Mesenchymal stem cell (in vitro differentiated cells and primary cell): Measurements from ENCODE around the gene SLC29A3.

Source experiments
- DNase-seq: peaks from one replicate; pipeline ENCODE4 v3.0.0-alpha.2; 2013
- H2AFZ ChIP-seq: one replicate; pipeline ENCODE4 v1.6.1; 2013; ENCODE audit warnings: low read depth, mild to moderate bottlenecking, control low read depth, inconsistent platforms, low read length, moderate library complexity
- H2AK5ac ChIP-seq: 2 replicates; pipeline ENCODE4 v1.6.1; 2013; ENCODE audit warnings: low read length, moderate library complexity, mild to moderate bottlenecking, inconsistent platforms; ENCODE audit not compliant: severe bottlenecking
- H2BK120ac ChIP-seq: one replicate; pipeline ENCODE4 v1.6.1; 2013; ENCODE audit warnings: low read depth, mild to moderate bottlenecking, inconsistent platforms, low read length, moderate library complexity
- H2BK12ac ChIP-seq, 2 experiments: one replicate each; pipeline ENCODE4 v1.6.1; 2013; ENCODE audit warnings: inconsistent platforms in 2 of 2, low read length in 2 of 2, mild to moderate bottlenecking in 2 of 2, moderate library complexity in 2 of 2, control low read depth in 1 of 2
- H2BK15ac ChIP-seq: one replicate; pipeline ENCODE4 v1.6.1; 2013; ENCODE audit warnings: mild to moderate bottlenecking, low read depth, inconsistent platforms; ENCODE audit not compliant: poor library complexity, severe bottlenecking
- H2BK5ac ChIP-seq: 2 replicates; pipeline ENCODE4 v1.6.1; 2013; ENCODE audit warnings: low read depth, mild to moderate bottlenecking, low read length, control low read depth, inconsistent platforms; ENCODE audit not compliant: poor library complexity, severe bottlenecking
- H3K14ac ChIP-seq, 2 experiments: one replicate each; pipeline ENCODE4 v1.6.1; 2013; ENCODE audit warnings: inconsistent platforms in 2 of 2, low read length in 2 of 2, control low read depth in 1 of 2, mild to moderate bottlenecking in 1 of 2, moderate library complexity in 1 of 2
- H3K18ac ChIP-seq, 2 experiments: one replicate each; pipeline ENCODE4 v1.6.1; 2013; ENCODE audit warnings: inconsistent platforms in 2 of 2, low read length in 2 of 2, control low read depth in 1 of 2, low read depth in 1 of 2, mild to moderate bottlenecking in 1 of 2
- H3K23ac ChIP-seq, 2 experiments: one replicate each; pipeline ENCODE4 v1.6.1; 2013; ENCODE audit warnings: inconsistent platforms in 2 of 2, low read length in 2 of 2, mild to moderate bottlenecking in 2 of 2, moderate library complexity in 2 of 2, control low read depth in 1 of 2
- H3K27ac ChIP-seq: 2 replicates; pipeline ENCODE4 v1.5.1; 2013; ENCODE audit warnings: mild to moderate bottlenecking, moderate library complexity, low read length, control low read depth, inconsistent platforms; ENCODE audit not compliant: poor library complexity, severe bottlenecking
- H3K27me3 ChIP-seq, 2 experiments: 2 replicates each; pipeline versions ENCODE4 v1.6.1 to v1.7.0; 2013; ENCODE audit warnings: low read length in 2 of 2, mild to moderate bottlenecking in 2 of 2, moderate library complexity in 2 of 2, control low read depth in 1 of 2, inconsistent platforms in 1 of 2; ENCODE audit not compliant: control insufficient read depth in 1 of 2, insufficient read depth in 1 of 2
- H3K36me3 ChIP-seq, 2 experiments: 2 replicates each; pipeline versions ENCODE4 v1.6.1 to v1.7.0; 2013; ENCODE audit warnings: low read length in 2 of 2, control low read depth in 1 of 2, inconsistent platforms in 1 of 2, low read depth in 1 of 2, mild to moderate bottlenecking in 1 of 2; ENCODE audit not compliant: insufficient read depth in 2 of 2, control insufficient read depth in 1 of 2
- H3K4ac ChIP-seq, 2 experiments: one replicate each; pipeline ENCODE4 v1.6.1; 2013; ENCODE audit warnings: inconsistent platforms in 2 of 2, low read length in 2 of 2, mild to moderate bottlenecking in 2 of 2, moderate library complexity in 2 of 2, control low read depth in 1 of 2, low read depth in 1 of 2
- H3K4me1 ChIP-seq: 2 replicates; pipeline ENCODE4 v1.6.1; 2013; ENCODE audit warnings: low read depth, low read length, control low read depth; ENCODE audit not compliant: control insufficient read depth, insufficient read depth
- H3K4me2 ChIP-seq: 2 replicates; pipeline ENCODE4 v1.6.1; 2013; ENCODE audit warnings: low read length, mild to moderate bottlenecking, inconsistent platforms; ENCODE audit not compliant: poor library complexity, severe bottlenecking
- H3K4me3 ChIP-seq, 2 experiments: 2 replicates each; pipeline versions ENCODE4 v1.5.1 to v1.7.0; 2013; ENCODE audit warnings: low read length in 2 of 2, mild to moderate bottlenecking in 2 of 2, control low read depth in 1 of 2, low read depth in 1 of 2; ENCODE audit not compliant: insufficient read depth in 1 of 2
- H3K79me1 ChIP-seq: replicated peaks from 2 replicates; pipeline ENCODE4 v1.6.1; 2013; ENCODE audit warnings: mild to moderate bottlenecking, control low read depth, low read length, inconsistent platforms; ENCODE audit not compliant: poor library complexity, severe bottlenecking
- H3K9ac ChIP-seq: 2 replicates; pipeline ENCODE4 v1.7.0; 2013; ENCODE audit warnings: mild to moderate bottlenecking, low read length, moderate library complexity
- H3K9me3 ChIP-seq: 2 replicates; pipeline ENCODE4 v1.7.0; 2013; ENCODE audit warnings: mild to moderate bottlenecking, low read length; ENCODE audit not compliant: control insufficient read depth
- H4K8ac ChIP-seq: one replicate; pipeline ENCODE4 v1.6.1; 2013; ENCODE audit warnings: inconsistent platforms, mild to moderate bottlenecking, low read length, moderate library complexity
- H4K91ac ChIP-seq: one replicate; pipeline ENCODE4 v1.6.1; 2013; ENCODE audit warnings: mild to moderate bottlenecking, low read length, inconsistent platforms
- WGBS: methylation state at CpG from one replicate; pipeline ENCODE4 v1.1.7; 2013; ENCODE audit warnings: mixed read lengths; 5-methylcytosine and 5-hydroxymethylcytosine counted together

Gene SLC29A3

GRCh38 chr10:71363936-71364335 lies 44.9 kb downstream of the SLC29A3 start:
- Histone ChIP-seq H3K27me3 (peaks cover 0 to 2% of the 10 kb centered on the region in 2 experiments), H3K14ac (no peak overlapping the region), H3K79me1 (no peaks in the 10 kb centered on the region), H2BK120ac (no peak overlapping the region), H4K91ac (no peak overlapping the region), H3K9ac (no peak overlapping the region), H4K8ac (no peak overlapping the region), H2BK5ac (no peak overlapping the region), H3K18ac (no peak overlapping the region), H3K4me1 (peaks cover 4% of the 10 kb centered on the region), H3K23ac (no peak overlapping the region), H2BK15ac (no peak overlapping the region), H2BK12ac (no peak overlapping the region), H3K4me3 (no peak overlapping the region), H3K36me3 (peaks cover 0 to 15% of the 10 kb centered on the region in 2 experiments), H3K4ac (no peak overlapping the region), H3K4me2 (no peak overlapping the region), H3K27ac (no peak overlapping the region), H2AFZ (no peak overlapping the region), H3K9me3 (no peaks in the 10 kb centered on the region), H2AK5ac (no peak overlapping the region)
- no peak for DNase-seq

DNA sequence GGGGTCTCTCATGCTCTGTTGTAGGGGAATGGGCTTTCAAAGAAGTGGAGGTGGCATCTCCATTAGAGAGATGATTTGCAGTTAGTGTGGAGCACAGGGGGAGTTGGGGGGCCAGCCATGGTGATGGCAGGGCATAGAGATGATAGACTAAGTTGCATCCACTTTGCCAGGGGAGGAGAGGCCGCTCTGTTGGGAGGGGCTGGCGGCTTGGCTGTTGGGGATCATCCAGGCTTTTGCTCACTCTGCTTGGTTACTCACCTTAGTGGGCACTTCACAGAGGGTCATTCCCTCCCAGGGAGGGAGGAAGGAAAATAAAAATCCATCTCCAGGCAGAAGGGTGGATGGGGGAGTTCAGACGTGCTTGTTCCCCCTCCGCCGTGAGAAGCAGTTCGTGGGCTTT lies 46.3 kb downstream of the SLC29A3 start:
- no peak overlapping the region for H3K4me3 ChIP-seq
- no peak overlapping the region for H2BK5ac ChIP-seq
- no peak overlapping the region for H3K9ac ChIP-seq
- no peaks in the 10 kb centered on the region for H3K9me3 ChIP-seq
- DNase-seq = no peak
- WGBS = 97% methylated on average over 6 of the region's 6 CpGs
- H3K4ac ChIP-seq = no peak overlapping the region
- no peak overlapping the region for H2AFZ ChIP-seq
- H3K4me1 ChIP-seq = peaks cover 4% of the 10 kb centered on the region
- no peak overlapping the region for H3K27ac ChIP-seq
- no peak overlapping the region for H2AK5ac ChIP-seq
- peaks cover 0 to 15% of the 10 kb centered on the region in 2 experiments for H3K36me3 ChIP-seq
- H3K23ac ChIP-seq = no peak overlapping the region
- H3K27me3 ChIP-seq = peaks cover 0 to 13% of the 10 kb centered on the region in 2 experiments
- H3K4me2 ChIP-seq = no peak overlapping the region
- H3K18ac ChIP-seq = no peak overlapping the region
- no peaks in the 10 kb centered on the region for H3K79me1 ChIP-seq
- H2BK15ac ChIP-seq = no peak overlapping the region
- no peak overlapping the region for H2BK120ac ChIP-seq
- H3K14ac ChIP-seq = no peak overlapping the region
- H2BK12ac ChIP-seq = no peak overlapping the region
- no peak overlapping the region for H4K91ac ChIP-seq
- H4K8ac ChIP-seq = no peak overlapping the region

GRCh38 chr10:71366690-71367089 lies 47.6 kb downstream of the SLC29A3 start:
- Histone ChIP-seq H2AFZ (no peak overlapping the region), H4K91ac (no peak overlapping the region), H3K9me3 (no peaks in the 10 kb centered on the region), H2AK5ac (no peak overlapping the region), H2BK120ac (no peak overlapping the region), H3K27me3 (peaks cover 7 to 20% of the 10 kb centered on the region in 2 experiments), H2BK15ac (no peak overlapping the region), H2BK12ac (no peak overlapping the region), H3K4me1 (peaks cover 4% of the 10 kb centered on the region), H2BK5ac (no peak overlapping the region), H4K8ac (no peak overlapping the region), H3K79me1 (no peaks in the 10 kb centered on the region), H3K23ac (no peak overlapping the region), H3K4me3 (no peak overlapping the region), H3K9ac (no peak overlapping the region), H3K4ac (no peak overlapping the region), H3K36me3 (peaks cover 0 to 15% of the 10 kb centered on the region in 2 experiments), H3K18ac (no peak overlapping the region), H3K27ac (no peak overlapping the region), H3K4me2 (no peak overlapping the region), H3K14ac (no peak overlapping the region)
- no peak for DNase-seq
- 88% methylated on average over 8 of the region's 8 CpGs for WGBS

DNA sequence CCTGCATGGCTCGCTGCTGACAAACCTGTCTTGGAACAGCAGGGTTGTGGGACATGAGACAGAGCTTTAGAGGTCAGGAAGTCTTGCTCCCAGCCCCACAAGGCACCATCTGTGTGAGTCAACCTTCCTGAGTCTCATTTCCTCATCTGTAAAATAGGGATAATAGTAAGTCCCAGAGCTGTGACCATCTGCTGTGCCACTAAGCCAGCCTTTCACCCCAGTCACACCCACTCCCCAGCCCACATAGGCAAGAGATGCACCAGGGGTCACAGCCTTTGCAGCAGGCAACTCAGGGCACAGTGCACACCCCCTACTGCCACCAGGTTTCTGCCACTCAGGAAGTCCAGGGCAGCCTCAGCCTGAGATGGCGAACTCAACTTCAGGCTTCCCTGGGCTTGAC lies 48.2 kb downstream of the SLC29A3 start:
- Histone ChIP-seq H2AK5ac (no peak overlapping the region), H3K9ac (no peak overlapping the region), H3K4me2 (no peak overlapping the region), H3K18ac (no peak overlapping the region), H2BK12ac (no peak overlapping the region), H2BK120ac (no peak overlapping the region), H3K14ac (no peak overlapping the region), H3K9me3 (no peaks in the 10 kb centered on the region), H3K36me3 (peaks cover 0 to 9% of the 10 kb centered on the region in 2 experiments), H4K8ac (no peak overlapping the region), H3K27ac (no peak overlapping the region), H2BK5ac (no peak overlapping the region), H4K91ac (no peak overlapping the region), H3K4ac (no peak overlapping the region), H3K79me1 (no peaks in the 10 kb centered on the region), H3K4me1 (peaks cover 4% of the 10 kb centered on the region), H3K27me3 (peaks cover 13 to 26% of the 10 kb centered on the region in 2 experiments), H2AFZ (no peak overlapping the region), H3K4me3 (no peak overlapping the region), H3K23ac (no peak overlapping the region), H2BK15ac (no peak overlapping the region)
- DNase-seq = no peak
- 54% methylated on average over 2 of the region's 2 CpGs for WGBS
